Neural progenitor cell (in vitro differentiated cells): ENCODE data around the gene NSUN4.

Source experiments
- EZH2 ChIP-seq: fragments of 200-600 bp; sonication (generic); IDR thresholded peaks from 2 replicates; pipeline ENCODE4 v1.6.1; 2017; ENCODE audit warnings: antibody characterized with exemption, mild to moderate bottlenecking, moderate library complexity
- EZH2phosphoT487 ChIP-seq: fragments of 200-600 bp; sonication (generic); IDR thresholded peaks from 2 replicates; pipeline ENCODE4 v1.6.1; 2017; ENCODE audit warnings: antibody characterized with exemption
- TF ChIP-seq, protein P1 (sequence below): fragments of 200-600 bp; sonication (generic); IDR thresholded peaks from 2 replicates; pipeline ENCODE4 v1.5.1; 2017; ENCODE audit warnings: antibody characterized with exemption, mild to moderate bottlenecking

DNA sequence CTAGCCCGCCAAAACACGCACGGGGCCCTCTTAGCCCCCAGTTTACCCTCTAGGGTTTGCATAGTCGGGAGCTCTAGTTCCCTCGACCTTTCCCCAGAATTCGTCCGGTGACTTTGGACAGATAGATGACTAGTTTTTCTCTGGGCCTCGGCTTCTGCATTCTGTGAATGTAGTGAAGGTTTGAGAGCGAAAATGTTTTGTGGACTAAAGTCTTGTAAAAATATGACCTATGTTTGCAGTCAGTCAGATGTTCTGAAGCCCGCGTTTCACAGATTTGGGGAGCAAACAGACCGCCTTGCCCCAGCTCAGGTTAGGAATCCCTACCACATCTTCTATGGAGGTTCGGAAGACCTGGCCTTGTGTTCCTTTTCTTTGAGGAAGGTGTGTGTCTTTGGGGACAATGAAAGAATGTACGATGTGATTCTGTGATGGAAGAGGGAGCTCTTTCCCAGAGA, 36.7 kb upstream of the NSUN4 start:
- TF ChIP-seq, protein P1, sequence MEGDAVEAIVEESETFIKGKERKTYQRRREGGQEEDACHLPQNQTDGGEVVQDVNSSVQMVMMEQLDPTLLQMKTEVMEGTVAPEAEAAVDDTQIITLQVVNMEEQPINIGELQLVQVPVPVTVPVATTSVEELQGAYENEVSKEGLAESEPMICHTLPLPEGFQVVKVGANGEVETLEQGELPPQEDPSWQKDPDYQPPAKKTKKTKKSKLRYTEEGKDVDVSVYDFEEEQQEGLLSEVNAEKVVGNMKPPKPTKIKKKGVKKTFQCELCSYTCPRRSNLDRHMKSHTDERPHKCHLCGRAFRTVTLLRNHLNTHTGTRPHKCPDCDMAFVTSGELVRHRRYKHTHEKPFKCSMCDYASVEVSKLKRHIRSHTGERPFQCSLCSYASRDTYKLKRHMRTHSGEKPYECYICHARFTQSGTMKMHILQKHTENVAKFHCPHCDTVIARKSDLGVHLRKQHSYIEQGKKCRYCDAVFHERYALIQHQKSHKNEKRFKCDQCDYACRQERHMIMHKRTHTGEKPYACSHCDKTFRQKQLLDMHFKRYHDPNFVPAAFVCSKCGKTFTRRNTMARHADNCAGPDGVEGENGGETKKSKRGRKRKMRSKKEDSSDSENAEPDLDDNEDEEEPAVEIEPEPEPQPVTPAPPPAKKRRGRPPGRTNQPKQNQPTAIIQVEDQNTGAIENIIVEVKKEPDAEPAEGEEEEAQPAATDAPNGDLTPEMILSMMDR, result no peak
- TF ChIP-seq EZH2, result no peak
- no peak for TF ChIP-seq EZH2phosphoT487
